Measurements from ENCODE around the gene NHSL1. TPM values are rescaled to one million over a fixed set of nuclear protein-coding genes. Genes with fewer than 3 reads are reported as not detected.

The NHSL1 gene
- total and polyA plus RNA-seq, 9 of the 15 experiments (the other 6 are each of a cell fraction or from before 2014, with no cell fraction given) = 0.09 to 0.20 TPM; not detected in 7

GRCh38 chr6:138492871-138493270 is 6.4 kb downstream of the NHSL1 start:
- DNase-seq (ENCODE audit: extremely low read depth in 1 of 4, low spot score in 3 of 4) (no peak), FAIRE-seq (no peak), ATAC-seq (no peak)
- H2AFZ ChIP-seq (ENCODE audit: low read depth, low read length) = no peak overlapping the region
- no peaks in the 10 kb centered on the region for H3K79me2 ChIP-seq (ENCODE audit: control insufficient read depth, insufficient read depth, low read length)
- peaks cover 0 to 13% of the 10 kb centered on the region in 2 experiments; a peak in 1 of 5 replicates for H3K27me3 ChIP-seq (ENCODE audit: control insufficient read depth in 2 of 2, insufficient read depth in 2 of 2, low read length in 2 of 2)
- intact Hi-C loops (cut with micrococcal nuclease) (no loop called here), in situ Hi-C loops (cut with MboI) (no loop called here)
- CTCF ChIA-PET (ENCODE audit: low intra/inter-chr PET ratio) = no interaction called here
- H3K4me1 ChIP-seq (replicated peaks in 1 of 2; ENCODE audit: control insufficient read depth in 2 of 2, insufficient read depth in 2 of 2, low read length in 2 of 2) = no peaks in the 10 kb centered on the region
- H3K4me3 ChIP-seq = no peak overlapping the region
- BruUV-seq (replicated peaks) = no TSS peak
- TF ChIP-seq ZC3H4 (CRISPR knock-in tag; IDR thresholded peaks at IDR 0.05; ENCODE audit: borderline replicate concordance) = no peak
- TF ChIP-seq ZFP36 (IDR thresholded peaks at IDR 0.05; ENCODE audit: low read depth, low read length, partially characterized antibody) = no peak
- TF ChIP-seq ZNF133 (CRISPR knock-in tag; IDR thresholded peaks at IDR 0.05) = no peak
- TF ChIP-seq ZNF449 (CRISPR knock-in tag; IDR thresholded peaks at IDR 0.05) = no peak
- no peak for TF ChIP-seq NELFE (IDR thresholded peaks at IDR 0.05; ENCODE audit: insufficient read depth, insufficient read length)
- TF ChIP-seq ZNF224 (CRISPR knock-in tag; IDR thresholded peaks at IDR 0.05) = no peak
- TF ChIP-seq HDAC3 (IDR thresholded peaks at IDR 0.05; ENCODE audit: borderline replicate concordance, partially characterized antibody) = no peak
- no peak for TF ChIP-seq TAL1 (IDR thresholded peaks at IDR 0.05)
- H4K20me1 ChIP-seq (replicated peaks; ENCODE audit: control insufficient read depth, insufficient read depth, low read length) = no peaks in the 10 kb centered on the region
- no peak overlapping the region for H3K27ac ChIP-seq (ENCODE audit: extremely low read depth, low read depth, low read length)
- POLR2A ChIA-PET = interaction anchor here (1.5 kb wide), 1 partner anchor 11 kb away, joined by 4 read pairs; no protein-coding TSS in a partner anchor
- H3K36me3 ChIP-seq (ENCODE audit: control insufficient read depth, insufficient read depth, low read length) = no peaks in the 10 kb centered on the region
- 0% methylated on average over 2 of the region's 2 CpGs for WGBS (ENCODE audit: insufficient coverage, low coverage, missing lambda C conversion rate)
- no peak overlapping the region for H3K9ac ChIP-seq (ENCODE audit: insufficient read depth in 1 of 2, low read depth in 2 of 2, low read length in 2 of 2)
- H3K9me1 ChIP-seq (ENCODE audit: control insufficient read depth, insufficient read depth, low read length) = no peaks in the 10 kb centered on the region
- H3K9me3 ChIP-seq (replicated peaks; ENCODE audit: control insufficient read depth, insufficient read depth, low read depth, low read length) = no peaks in the 10 kb centered on the region
- no peak overlapping the region for H3K4me2 ChIP-seq (ENCODE audit: insufficient read depth, low read length)

All from K562 (cell line).